ENCODE results near the gene DCXR. TPM values are rescaled to one million over a fixed set of nuclear protein-coding genes. Genes with fewer than 3 reads are reported as not detected.
A peak's percentile ranks its signal among the peaks of the same experiment; 100 is the strongest.

DCXR gene
- total RNA-seq, 2 experiments from 2014 or later: 132 to 147 TPM

GRCh38 chr17:82048571-82048971, 11.1 kb upstream of the DCXR start:
- Histone ChIP-seq H3K36me3 (ENCODE audit: insufficient read depth, low read length) (0 out of 2 replicates have a peak, but pooled peaks cover 4% of the 10 kb centered on the region), H3K4me3 (ENCODE audit: low read depth, low read length, poor library complexity, severe bottlenecking) (no peak overlapping the region), H4K20me1 (ENCODE audit: insufficient read depth, low read length) (no peaks in the 10 kb centered on the region), H3K4me1 (ENCODE audit: insufficient read depth, low read length, poor library complexity, severe bottlenecking) (peaks cover 21% of the 10 kb centered on the region), H3K79me2 (ENCODE audit: insufficient read depth, low read depth, low read length) (peaks cover 8% of the 10 kb centered on the region; the same call in 1 of the 2 replicates), H2AFZ (ENCODE audit: low read length) (no peak overlapping the region), H3K4me2 (ENCODE audit: low read length) (no peak overlapping the region), H3K9me3 (ENCODE audit: low read length) (no peaks in the 10 kb centered on the region), H3K27ac (ENCODE audit: low read depth, low read length, poor library complexity, severe bottlenecking) (no peak overlapping the region), H3K9me2 (ENCODE audit: insufficient read depth, low read length) (no peaks in the 10 kb centered on the region)
- ChIA-PET POLR2A (no interaction called here), CTCF (ENCODE audit: unreplicated experiment) (no interaction called here)
- intact Hi-C loops (cut with micrococcal nuclease; ENCODE audit: unreplicated experiment): no loop called here
- no peak for TF ChIP-seq EZH2phosphoT487 (IDR thresholded peaks at IDR 0.05; ENCODE audit: borderline replicate concordance, low read depth, low read length)
- TF ChIP-seq, protein P1, sequence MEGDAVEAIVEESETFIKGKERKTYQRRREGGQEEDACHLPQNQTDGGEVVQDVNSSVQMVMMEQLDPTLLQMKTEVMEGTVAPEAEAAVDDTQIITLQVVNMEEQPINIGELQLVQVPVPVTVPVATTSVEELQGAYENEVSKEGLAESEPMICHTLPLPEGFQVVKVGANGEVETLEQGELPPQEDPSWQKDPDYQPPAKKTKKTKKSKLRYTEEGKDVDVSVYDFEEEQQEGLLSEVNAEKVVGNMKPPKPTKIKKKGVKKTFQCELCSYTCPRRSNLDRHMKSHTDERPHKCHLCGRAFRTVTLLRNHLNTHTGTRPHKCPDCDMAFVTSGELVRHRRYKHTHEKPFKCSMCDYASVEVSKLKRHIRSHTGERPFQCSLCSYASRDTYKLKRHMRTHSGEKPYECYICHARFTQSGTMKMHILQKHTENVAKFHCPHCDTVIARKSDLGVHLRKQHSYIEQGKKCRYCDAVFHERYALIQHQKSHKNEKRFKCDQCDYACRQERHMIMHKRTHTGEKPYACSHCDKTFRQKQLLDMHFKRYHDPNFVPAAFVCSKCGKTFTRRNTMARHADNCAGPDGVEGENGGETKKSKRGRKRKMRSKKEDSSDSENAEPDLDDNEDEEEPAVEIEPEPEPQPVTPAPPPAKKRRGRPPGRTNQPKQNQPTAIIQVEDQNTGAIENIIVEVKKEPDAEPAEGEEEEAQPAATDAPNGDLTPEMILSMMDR (conservative IDR thresholded peaks at IDR 0.05; ENCODE audit: low read length): no peak
- DNase-seq (ENCODE audit: low spot score): no peak
- no TSS peak for BruUV-seq (replicated peaks)

DNA sequence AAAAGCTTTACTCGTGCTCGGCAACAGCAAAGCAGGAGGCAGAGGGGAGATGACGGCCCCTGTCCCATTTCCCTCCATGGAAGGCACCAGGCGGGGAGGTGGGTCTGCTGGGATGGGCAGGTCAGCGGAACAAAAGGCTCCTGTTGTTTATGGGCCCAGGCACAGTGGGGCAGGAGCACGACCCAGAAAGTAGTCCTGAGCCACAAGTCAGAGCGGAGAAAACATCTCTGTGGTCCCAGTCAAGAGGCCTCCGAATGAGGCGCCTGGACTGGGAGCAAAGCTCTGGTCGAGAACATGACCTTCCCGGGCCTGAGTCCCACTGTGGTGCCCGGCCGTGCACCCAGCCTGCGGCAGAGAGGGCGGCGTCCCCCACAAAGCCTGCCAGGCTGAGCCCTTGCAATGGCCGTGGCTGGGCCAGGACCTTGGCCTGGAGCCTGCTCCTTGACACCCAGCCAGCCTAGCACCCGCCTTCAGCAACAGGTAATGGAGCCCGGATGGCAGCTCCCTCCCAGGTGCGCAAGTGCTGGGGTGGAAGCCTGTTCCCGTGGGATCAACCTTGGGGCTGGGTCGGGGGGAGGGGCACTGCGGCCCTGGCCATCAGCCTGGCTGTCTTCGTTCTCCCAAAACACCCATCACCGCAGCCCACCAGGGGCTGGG, 10.5 kb upstream of the DCXR start:
- no peaks in the 10 kb centered on the region for H3K9me3 ChIP-seq (ENCODE audit: low read length)
- H4K20me1 ChIP-seq (ENCODE audit: insufficient read depth, low read length): no peaks in the 10 kb centered on the region
- H3K79me2 ChIP-seq (ENCODE audit: insufficient read depth, low read depth, low read length): peaks cover 8% of the 10 kb centered on the region; the same call in 1 of the 2 replicates
- H3K9me2 ChIP-seq (ENCODE audit: insufficient read depth, low read length): no peaks in the 10 kb centered on the region
- no peak overlapping the region for H3K4me2 ChIP-seq (ENCODE audit: low read length)
- TSS peak; percentile 72 for BruUV-seq (replicated peaks)
- ChIA-PET CTCF (ENCODE audit: unreplicated experiment) (no interaction called here), POLR2A (interaction anchor here (1.5 kb wide), 1 partner anchor 11 kb away, joined by 4 read pairs; the partner anchor contains the start of gene DCXR)
- H3K4me3 ChIP-seq (ENCODE audit: low read depth, low read length, poor library complexity, severe bottlenecking): no peak overlapping the region
- H2AFZ ChIP-seq (ENCODE audit: low read length): no peak overlapping the region
- intact Hi-C loops (cut with micrococcal nuclease; ENCODE audit: unreplicated experiment): no loop called here
- TF ChIP-seq EZH2phosphoT487 (IDR thresholded peaks at IDR 0.05; ENCODE audit: borderline replicate concordance, low read depth, low read length): no peak
- TF ChIP-seq, protein P1 (conservative IDR thresholded peaks at IDR 0.05; ENCODE audit: low read length): no peak
- no peak overlapping the region for H3K27ac ChIP-seq (ENCODE audit: low read depth, low read length, poor library complexity, severe bottlenecking)
- peaks cover 19% of the 10 kb centered on the region for H3K4me1 ChIP-seq (ENCODE audit: insufficient read depth, low read length, poor library complexity, severe bottlenecking)
- DNase-seq (ENCODE audit: low spot score): no peak
- no peaks in the 10 kb centered on the region for H3K36me3 ChIP-seq (ENCODE audit: insufficient read depth, low read length)

GRCh38 chr17:82047379-82047778, 9.9 kb upstream of the DCXR start:
- POLR2A ChIA-PET: interaction anchor here (1.5 kb wide), 1 partner anchor 10 kb away, joined by 4 read pairs; the partner anchor contains the start of gene DCXR
- Histone ChIP-seq H3K9me3 (ENCODE audit: low read length) (no peaks in the 10 kb centered on the region), H3K79me2 (ENCODE audit: insufficient read depth, low read depth, low read length) (peaks cover 3% of the 10 kb centered on the region; the same call in 1 of the 2 replicates), H4K20me1 (ENCODE audit: insufficient read depth, low read length) (no peaks in the 10 kb centered on the region), H3K4me3 (ENCODE audit: low read depth, low read length, poor library complexity, severe bottlenecking) (no peak overlapping the region), H3K9me2 (ENCODE audit: insufficient read depth, low read length) (no peaks in the 10 kb centered on the region), H3K4me1 (ENCODE audit: insufficient read depth, low read length, poor library complexity, severe bottlenecking) (peaks cover 12% of the 10 kb centered on the region), H3K4me2 (ENCODE audit: low read length) (no peak overlapping the region), H3K36me3 (ENCODE audit: insufficient read depth, low read length) (no peaks in the 10 kb centered on the region), H3K27ac (ENCODE audit: low read depth, low read length, poor library complexity, severe bottlenecking) (no peak overlapping the region), H2AFZ (ENCODE audit: low read length) (no peak overlapping the region)
- no peak for TF ChIP-seq EZH2phosphoT487 (IDR thresholded peaks at IDR 0.05; ENCODE audit: borderline replicate concordance, low read depth, low read length)
- TF ChIP-seq, protein P1 (conservative IDR thresholded peaks at IDR 0.05; ENCODE audit: low read length): no peak
- CTCF ChIA-PET (ENCODE audit: unreplicated experiment): no interaction called here
- no peak for DNase-seq (ENCODE audit: low spot score)
- BruUV-seq (replicated peaks): no TSS peak
- intact Hi-C loops (cut with micrococcal nuclease; ENCODE audit: unreplicated experiment): no loop called here

All from OCI-LY7 (cell line).